GM12891 (cell line): Measurements from ENCODE around the gene PDGFB.

Source experiments
- POLR2A ChIP-seq: IDR thresholded peaks from 2 replicates; pipeline ENCODE4 v1.6.1; 2011; ENCODE audit warnings: low read depth, low read length, control low read depth
- POLR2AphosphoS5 ChIP-seq: IDR thresholded peaks from 2 replicates; pipeline ENCODE4 v1.6.1; 2011; ENCODE audit warnings: low read depth, low read length, control low read depth
- TAF1 ChIP-seq: IDR thresholded peaks from 2 replicates; pipeline ENCODE4 v1.6.1; 2011; ENCODE audit warnings: low read depth, low read length, control low read depth

DNA sequence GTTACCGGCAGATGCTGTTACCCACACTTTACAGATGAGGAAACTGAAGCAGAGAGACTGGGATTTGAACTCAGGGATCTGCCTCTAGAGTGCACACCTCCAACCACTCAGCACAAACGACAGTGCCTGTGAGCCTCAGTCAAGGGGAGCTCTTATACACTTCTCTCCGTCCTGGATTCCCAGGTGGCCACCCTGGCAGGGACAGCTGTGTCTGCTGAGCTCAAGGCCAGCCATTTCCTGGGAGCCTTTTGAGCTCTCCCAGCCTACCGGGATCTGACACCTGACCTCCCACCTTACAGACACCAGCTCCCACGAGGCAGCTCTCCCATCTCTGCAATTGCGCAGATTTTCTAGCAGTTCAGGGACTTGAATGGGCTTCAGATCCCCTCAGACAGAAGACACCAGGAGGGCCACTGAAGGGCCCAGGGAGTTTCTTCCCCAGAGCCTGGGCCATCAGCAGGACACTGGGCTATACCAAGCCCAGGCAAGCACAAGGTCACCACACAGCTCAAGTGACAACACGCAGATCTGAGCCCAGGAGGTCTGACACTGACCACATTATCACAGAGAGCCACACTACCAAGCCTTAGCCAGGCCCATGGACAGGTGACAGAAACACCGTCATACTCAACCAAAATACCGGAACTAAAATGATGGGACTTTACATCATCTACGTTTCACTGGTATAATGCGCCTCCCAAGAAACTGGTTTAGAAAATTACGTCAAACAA, 17.1 kb downstream of the PDGFB start:
- TF ChIP-seq TAF1 (no peak), POLR2AphosphoS5 (no peak), POLR2A (no peak)
